NB4 (cell line): ENCODE measurements around the gene AATK.

Experiments used
- CTCF ChIP-seq: IDR thresholded peaks from one replicate; pipeline ENCODE4 v1.5.1; 2012; ENCODE audit warnings: low read depth, low read length
- MAX ChIP-seq: IDR thresholded peaks from 2 replicates; pipeline ENCODE4 v1.6.1; 2011; ENCODE audit warnings: low read depth, low read length
- POLR2A ChIP-seq: IDR thresholded peaks from 2 replicates; pipeline ENCODE4 v1.6.1; 2011; ENCODE audit warnings: mild to moderate bottlenecking; ENCODE audit not compliant: insufficient read length; ENCODE audit errors: extremely low read depth

DNA sequence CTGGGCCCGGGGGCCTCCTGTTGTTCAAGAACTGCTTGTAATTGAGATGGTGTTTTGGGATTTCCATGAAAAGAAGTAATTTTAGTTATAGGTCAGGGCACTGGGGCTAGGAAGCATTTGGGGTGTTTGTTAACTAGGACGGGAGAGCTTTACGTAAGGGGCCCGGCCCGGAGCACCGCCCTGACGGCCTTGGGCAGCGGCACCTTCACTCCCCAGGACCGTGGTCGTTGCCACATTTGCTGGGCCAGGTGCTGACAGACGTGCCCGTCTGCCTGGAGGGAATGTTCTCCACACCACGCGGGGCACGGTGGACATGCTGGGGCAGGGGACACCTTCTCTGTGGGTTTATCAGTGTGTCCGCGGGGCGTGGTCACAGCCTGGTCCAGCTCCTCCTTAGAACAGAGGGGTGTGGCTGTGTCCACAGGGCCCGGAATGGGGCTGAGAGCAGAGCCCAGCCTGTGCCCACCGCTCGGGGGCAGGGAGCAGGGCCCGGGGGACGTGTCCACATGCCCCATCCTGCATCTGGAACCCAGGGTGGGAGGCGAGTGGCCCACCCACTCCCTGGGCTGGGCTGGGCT, 73.4 kb downstream of the AATK start:
- TF ChIP-seq POLR2A (no peak), CTCF (no peak), MAX (no peak)
